HG02852 (cell line): ENCODE measurements around the gene RIPK4.
"Not testable (repeated sequence)": the region's sequence is repeated elsewhere in the genome, so short reads cannot be mapped to it uniquely, and the experiment has no call there.

ENCODE experiments used
- ATAC-seq: cut with Tn5 transposase; IDR thresholded peaks from one replicate; pipeline ENCODE4 v1.9.1; 2021; ENCODE audit warnings: mild to moderate bottlenecking, moderate library complexity; ENCODE audit not compliant: unreplicated experiment

Gene RIPK4

GRCh38 chr21:41740604-41741252, 26.1 kb downstream of the RIPK4 start:
- no peak for ATAC-seq

- no peak for ATAC-seq
Observed at GRCh38 chr21:41739936-41740335, 26.9 kb downstream of the RIPK4 start.

- ATAC-seq, result no peak
Observed at GRCh38 chr21:41739011-41739410, 27.8 kb downstream of the RIPK4 start.

GRCh38 chr21:41737651-41738324, 29.1 kb downstream of the RIPK4 start:
- ATAC-seq, result no peak

GRCh38 chr21:41736423-41736822, 30.4 kb downstream of the RIPK4 start:
- no peak for ATAC-seq

- ATAC-seq, result no peak
Observed at GRCh38 chr21:41733951-41734689, 32.7 kb downstream of the RIPK4 start.

- no peak for ATAC-seq
Observed at GRCh38 chr21:41731081-41731480, 35.8 kb downstream of the RIPK4 start.

GRCh38 chr21:41730367-41730765, 36.5 kb downstream of the RIPK4 start:
- no peak for ATAC-seq

GRCh38 chr21:41729701-41730366, 37.0 kb downstream of the RIPK4 start:
- ATAC-seq, result no peak

GRCh38 chr21:41727784-41728763, 38.8 kb downstream of the RIPK4 start:
- no peak for ATAC-seq

GRCh38 chr21:41726970-41727783, 39.7 kb downstream of the RIPK4 start:
- ATAC-seq, result no peak

- no peak for ATAC-seq
Observed at GRCh38 chr21:41726630-41726969, 40.3 kb downstream of the RIPK4 start.

- no peak for ATAC-seq
Observed at GRCh38 chr21:41726058-41726558, 40.7 kb downstream of the RIPK4 start.

- no peak for ATAC-seq
Observed at GRCh38 chr21:41725421-41726031, 41.3 kb downstream of the RIPK4 start.

- ATAC-seq, result not testable (repeated sequence)
Observed at GRCh38 chr21:41723835-41724234, 43.0 kb downstream of the RIPK4 start.

GRCh38 chr21:41722052-41723018, 44.5 kb downstream of the RIPK4 start:
- ATAC-seq, result no peak

- ATAC-seq, result no peak
Observed at GRCh38 chr21:41720250-41720649, 46.6 kb downstream of the RIPK4 start.

GRCh38 chr21:41719691-41720090, 47.2 kb downstream of the RIPK4 start:
- ATAC-seq, result no peak
